Neuron (in vitro differentiated cells): ENCODE results near the gene CASTOR1.

ENCODE experiments used
- H2AFZ ChIP-seq: one replicate; pipeline ENCODE4 v1.6.1; 2013; ENCODE audit warnings: low read depth, mild to moderate bottlenecking, inconsistent platforms, low read length, moderate library complexity
- H3K27me3 ChIP-seq: one replicate; pipeline ENCODE4 v1.6.1; 2013; ENCODE audit warnings: low read length; ENCODE audit not compliant: insufficient read depth
- H3K36me3 ChIP-seq: one replicate; pipeline ENCODE4 v1.6.1; 2013; ENCODE audit warnings: low read length; ENCODE audit not compliant: insufficient read depth
- H3K4me1 ChIP-seq: one replicate; pipeline ENCODE4 v1.6.1; 2013; ENCODE audit warnings: low read length; ENCODE audit not compliant: insufficient read depth
- H3K4me3 ChIP-seq: 2 replicates; pipeline ENCODE4 v1.5.1; 2013; ENCODE audit warnings: mild to moderate bottlenecking, low read length, moderate library complexity
- H3K9me3 ChIP-seq: one replicate; pipeline ENCODE4 v1.6.1; 2013; ENCODE audit warnings: low read length

The CASTOR1 gene

GRCh38 chr22:30282616-30283046 lies 6.7 kb downstream of the CASTOR1 start:
- H3K9me3 ChIP-seq, result no peaks in the 10 kb centered on the region
- no peaks in the 10 kb centered on the region for H3K27me3 ChIP-seq
- H2AFZ ChIP-seq, result no peak overlapping the region
- no peaks in the 10 kb centered on the region for H3K36me3 ChIP-seq
- H3K4me1 ChIP-seq, result peaks cover 9% of the 10 kb centered on the region
- H3K4me3 ChIP-seq, result no peak overlapping the region

GRCh38 chr22:30280505-30280904 lies 8.8 kb downstream of the CASTOR1 start:
- Histone ChIP-seq H3K27me3 (no peaks in the 10 kb centered on the region), H3K4me3 (no peak overlapping the region), H3K4me1 (peaks cover 10% of the 10 kb centered on the region), H2AFZ (no peak overlapping the region), H3K9me3 (no peaks in the 10 kb centered on the region), H3K36me3 (no peaks in the 10 kb centered on the region)

DNA sequence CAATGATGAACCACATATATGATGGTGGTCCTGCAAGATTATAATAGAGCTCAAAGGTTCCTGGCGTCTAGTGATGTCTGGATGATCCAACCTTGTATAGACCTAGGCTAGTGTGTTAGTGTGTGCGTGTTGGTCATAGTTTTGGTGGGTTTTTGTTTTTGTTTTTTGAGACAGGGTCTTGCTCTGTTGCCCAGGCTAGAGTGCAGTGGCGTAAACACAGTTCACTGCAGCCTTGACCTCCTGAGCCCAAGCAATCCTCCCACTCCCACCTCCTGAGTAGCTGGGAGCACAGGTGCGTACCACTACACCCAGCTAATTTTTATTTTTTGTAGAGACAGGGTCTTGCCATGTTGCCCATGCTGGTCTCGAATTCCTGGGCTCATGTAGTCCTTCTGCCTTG lies 9.4 kb downstream of the CASTOR1 start:
- no peak overlapping the region for H3K4me3 ChIP-seq
- H3K4me1 ChIP-seq, result peaks cover 10% of the 10 kb centered on the region
- no peaks in the 10 kb centered on the region for H3K27me3 ChIP-seq
- no peak overlapping the region for H2AFZ ChIP-seq
- H3K9me3 ChIP-seq, result no peaks in the 10 kb centered on the region
- no peaks in the 10 kb centered on the region for H3K36me3 ChIP-seq

DNA sequence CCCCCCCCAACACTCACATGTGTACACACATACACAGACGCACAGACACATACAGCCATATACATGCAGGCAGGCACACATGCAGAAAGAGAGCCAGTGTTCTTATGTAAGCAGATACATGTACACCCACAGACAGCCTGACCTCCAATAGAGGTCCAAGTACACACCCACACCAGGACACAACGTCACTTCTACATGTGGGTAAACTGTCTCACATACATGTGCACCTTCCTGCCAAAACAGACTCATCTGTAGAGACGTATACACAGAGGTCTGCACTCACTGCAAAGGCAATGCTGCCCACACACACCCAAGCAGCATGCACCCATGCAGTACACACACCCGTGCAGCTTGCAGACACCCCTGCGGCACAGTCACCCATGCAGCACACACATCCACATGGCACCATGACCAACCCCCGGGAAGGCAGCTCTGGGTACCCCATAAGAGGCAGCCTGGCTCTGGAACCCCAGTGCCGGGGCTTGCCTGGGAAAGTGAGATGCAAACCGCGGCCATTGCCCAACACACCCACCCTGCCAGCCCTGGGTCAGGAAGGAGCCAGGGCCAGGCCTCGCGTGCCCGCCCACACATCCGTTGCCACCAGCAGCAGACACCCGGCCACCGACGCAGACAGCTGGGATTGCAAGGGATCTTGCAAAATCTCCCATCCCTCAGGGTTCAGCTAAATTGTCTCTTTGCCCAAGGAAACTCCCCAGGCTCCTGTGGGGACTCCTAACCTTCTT lies 10.1 kb downstream of the CASTOR1 start:
- no peak overlapping the region for H3K4me3 ChIP-seq

GRCh38 chr22:30277547-30278344 lies 11.6 kb downstream of the CASTOR1 start:
- Histone ChIP-seq H3K9me3 (no peaks in the 10 kb centered on the region), H3K27me3 (peaks cover 8% of the 10 kb centered on the region), H3K36me3 (no peaks in the 10 kb centered on the region), H3K4me1 (peaks cover 8% of the 10 kb centered on the region), H2AFZ (no peak overlapping the region), H3K4me3 (no peak overlapping the region)

More for the DNA sequence above, 10.1 kb downstream of the CASTOR1 start:
- no peaks in the 10 kb centered on the region for H3K27me3 ChIP-seq
- no peaks in the 10 kb centered on the region for H3K36me3 ChIP-seq
- H3K9me3 ChIP-seq, result no peaks in the 10 kb centered on the region
- H3K4me1 ChIP-seq, result peaks cover 10% of the 10 kb centered on the region
- no peak overlapping the region for H2AFZ ChIP-seq

GRCh38 chr22:30276039-30276438 lies 13.3 kb downstream of the CASTOR1 start:
- Histone ChIP-seq H3K4me3 (no peak overlapping the region), H3K36me3 (no peaks in the 10 kb centered on the region), H3K27me3 (peaks cover 8% of the 10 kb centered on the region), H3K4me1 (peaks cover 8% of the 10 kb centered on the region), H2AFZ (no peak overlapping the region), H3K9me3 (no peaks in the 10 kb centered on the region)

- H3K4me1 ChIP-seq, result peaks cover 8% of the 10 kb centered on the region
These were observed 13.7 kb downstream of the CASTOR1 start for GRCh38 chr22:30275625-30276024.

DNA sequence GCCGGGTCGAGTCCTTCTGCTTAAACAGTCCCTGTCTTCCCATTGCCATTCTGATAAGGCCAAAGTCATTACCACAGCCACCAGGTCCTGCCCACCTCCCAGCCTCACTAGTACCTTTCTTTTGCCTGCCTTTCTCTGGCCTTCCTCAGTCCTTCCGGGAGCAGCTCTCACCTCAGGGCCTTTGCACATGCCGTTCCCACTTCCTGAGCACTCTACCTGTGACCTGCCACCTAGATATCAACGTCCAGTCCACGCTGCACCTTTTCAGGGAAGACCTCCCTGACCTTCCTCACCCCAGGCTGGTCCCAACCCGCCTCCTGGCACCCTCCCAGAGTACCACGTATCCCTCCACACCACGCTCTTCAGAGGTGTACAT lies 14.9 kb downstream of the CASTOR1 start:
- no peaks in the 10 kb centered on the region for H3K9me3 ChIP-seq
- H3K27me3 ChIP-seq, result peaks cover 8% of the 10 kb centered on the region
- no peak overlapping the region for H3K4me3 ChIP-seq
- H3K4me1 ChIP-seq, result peaks cover 8% of the 10 kb centered on the region
- H2AFZ ChIP-seq, result no peak overlapping the region
- no peaks in the 10 kb centered on the region for H3K36me3 ChIP-seq

More at GRCh38 chr22:30275625-30276024, 13.7 kb downstream of the CASTOR1 start:
- Histone ChIP-seq H3K36me3 (no peaks in the 10 kb centered on the region), H2AFZ (no peak overlapping the region), H3K4me3 (no peak overlapping the region), H3K27me3 (peaks cover 8% of the 10 kb centered on the region), H3K9me3 (no peaks in the 10 kb centered on the region)

- Histone ChIP-seq H3K4me1 (peaks cover 8% of the 10 kb centered on the region), H3K36me3 (no peaks in the 10 kb centered on the region), H3K9me3 (no peaks in the 10 kb centered on the region), H3K27me3 (peaks cover 8% of the 10 kb centered on the region), H2AFZ (no peak overlapping the region), H3K4me3 (no peak overlapping the region)
These were observed 15.4 kb downstream of the CASTOR1 start for GRCh38 chr22:30273711-30274436.

- Histone ChIP-seq H3K9me3 (no peaks in the 10 kb centered on the region), H3K27me3 (peaks cover 8% of the 10 kb centered on the region), H3K4me3 (no peak overlapping the region), H3K4me1 (peaks cover 3% of the 10 kb centered on the region), H2AFZ (no peak overlapping the region), H3K36me3 (no peaks in the 10 kb centered on the region)
These were observed 16.3 kb downstream of the CASTOR1 start for GRCh38 chr22:30272781-30273601.

DNA sequence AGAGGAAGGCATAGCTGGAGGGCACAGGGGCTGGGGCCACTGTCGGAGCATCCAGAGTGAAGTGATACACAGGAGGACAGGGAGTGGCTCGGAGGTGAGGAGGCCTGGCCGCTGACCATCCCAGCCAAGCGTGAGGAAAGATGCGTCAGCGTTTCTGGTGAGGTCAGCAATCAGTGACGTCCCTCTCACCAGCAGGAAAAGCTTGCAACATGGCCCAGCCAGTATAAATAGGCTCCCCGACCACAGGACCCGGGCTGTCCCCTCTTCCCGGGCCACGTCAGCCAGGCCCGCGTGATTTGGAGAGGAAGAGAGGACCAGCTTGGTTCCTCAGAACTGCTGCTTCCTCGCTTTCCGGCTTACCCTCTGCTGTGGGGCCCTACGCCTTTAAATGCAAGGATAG lies 18.5 kb downstream of the CASTOR1 start:
- Histone ChIP-seq H3K4me3 (no peak overlapping the region), H2AFZ (no peak overlapping the region), H3K4me1 (no peaks in the 10 kb centered on the region), H3K27me3 (peaks cover 8% of the 10 kb centered on the region), H3K36me3 (no peaks in the 10 kb centered on the region), H3K9me3 (no peaks in the 10 kb centered on the region)

- H3K9me3 ChIP-seq, result no peaks in the 10 kb centered on the region
- H3K36me3 ChIP-seq, result no peaks in the 10 kb centered on the region
- no peak overlapping the region for H2AFZ ChIP-seq
- peaks cover 1% of the 10 kb centered on the region for H3K4me1 ChIP-seq
- H3K27me3 ChIP-seq, result peaks cover 11% of the 10 kb centered on the region
- no peak overlapping the region for H3K4me3 ChIP-seq
These were observed 21.0 kb downstream of the CASTOR1 start for GRCh38 chr22:30268331-30268730.
